T-helper 1 cell treated with Interleukin-12 subunit alpha and Interleukin-12 subunit beta and Interleukin-4 antibody, amounts not matched to agents 30 μg/mL and 1 μg/mL, for 36 hours (primary cell): ENCODE results near the gene RABGEF1.
"Not testable (repeated sequence)": the region's sequence is repeated elsewhere in the genome, so short reads cannot be mapped to it uniquely, and the experiment has no call there.

Experiments used
- H3K27ac Mint-ChIP-seq: one replicate; pipeline ENCODE4 v1.8.0; 2021; ENCODE audit warnings: mild to moderate bottlenecking, mixed read lengths
- H3K27me3 Mint-ChIP-seq: one replicate; pipeline ENCODE4 v1.8.0; 2021; ENCODE audit warnings: low read depth, mixed read lengths
- H3K36me3 Mint-ChIP-seq: one replicate; pipeline ENCODE4 v1.8.0; 2021; ENCODE audit warnings: low read depth, mixed read lengths
- H3K4me1 Mint-ChIP-seq: one replicate; pipeline ENCODE4 v1.8.0; 2021; ENCODE audit warnings: low read depth, mixed read lengths
- H3K4me3 Mint-ChIP-seq: one replicate; pipeline ENCODE4 v1.8.0; 2021; ENCODE audit warnings: mild to moderate bottlenecking, moderate library complexity, mixed read lengths
- H3K9me3 Mint-ChIP-seq: one replicate; pipeline ENCODE4 v1.8.0; 2021; ENCODE audit warnings: mixed read lengths

Gene RABGEF1

DNA sequence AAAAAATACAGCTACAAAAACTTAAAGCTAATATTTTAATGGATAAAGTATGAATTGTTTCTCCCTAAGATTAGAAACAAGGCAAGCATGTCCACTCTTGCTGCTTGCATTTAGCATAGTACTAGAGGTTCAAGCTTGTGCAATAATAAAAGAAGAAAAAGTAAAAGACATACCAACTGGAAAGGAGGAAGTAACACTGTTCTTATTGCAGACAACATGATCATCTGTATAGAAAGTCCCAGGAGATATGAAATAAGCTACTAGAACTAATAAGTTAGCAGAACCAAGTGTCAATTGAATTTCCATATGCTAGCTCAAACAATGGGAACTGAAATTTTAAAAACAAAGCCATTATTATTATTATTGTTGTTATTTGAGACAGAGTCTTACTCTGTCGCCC is 20.0 kb upstream of the RABGEF1 start:
- peaks cover 26% of the 10 kb centered on the region for H3K36me3 Mint-ChIP-seq
- peaks cover 19% of the 10 kb centered on the region for H3K9me3 Mint-ChIP-seq
- H3K4me3 Mint-ChIP-seq = no peak overlapping the region
- H3K27me3 Mint-ChIP-seq = no peaks in the 10 kb centered on the region
- H3K27ac Mint-ChIP-seq = no peak overlapping the region
- H3K4me1 Mint-ChIP-seq = no peaks in the 10 kb centered on the region

DNA sequence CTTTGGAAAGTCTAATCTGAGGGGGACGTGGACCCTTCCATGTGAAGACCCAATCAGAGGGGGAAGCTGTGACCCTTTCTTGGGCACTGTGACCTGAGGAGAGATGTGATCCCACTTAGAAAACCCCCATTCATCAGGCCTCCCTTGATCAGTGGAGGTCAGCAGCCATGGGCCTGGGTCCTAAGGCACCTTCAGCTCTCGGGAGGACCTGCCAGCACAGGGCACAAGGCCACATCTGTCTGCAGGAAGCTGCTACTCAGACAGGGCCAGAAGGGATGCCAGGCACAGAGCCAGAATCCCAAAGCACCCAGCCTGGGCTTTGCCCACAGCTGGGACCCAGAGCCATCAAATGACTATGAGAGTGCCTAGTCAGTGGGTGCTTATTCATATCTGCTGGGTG is 14.7 kb upstream of the RABGEF1 start:
- H3K36me3 Mint-ChIP-seq = peaks cover 17% of the 10 kb centered on the region
- H3K27ac Mint-ChIP-seq = no peak overlapping the region
- H3K27me3 Mint-ChIP-seq = no peaks in the 10 kb centered on the region
- no peak overlapping the region for H3K4me3 Mint-ChIP-seq
- no peaks in the 10 kb centered on the region for H3K4me1 Mint-ChIP-seq
- peaks cover 19% of the 10 kb centered on the region for H3K9me3 Mint-ChIP-seq

DNA sequence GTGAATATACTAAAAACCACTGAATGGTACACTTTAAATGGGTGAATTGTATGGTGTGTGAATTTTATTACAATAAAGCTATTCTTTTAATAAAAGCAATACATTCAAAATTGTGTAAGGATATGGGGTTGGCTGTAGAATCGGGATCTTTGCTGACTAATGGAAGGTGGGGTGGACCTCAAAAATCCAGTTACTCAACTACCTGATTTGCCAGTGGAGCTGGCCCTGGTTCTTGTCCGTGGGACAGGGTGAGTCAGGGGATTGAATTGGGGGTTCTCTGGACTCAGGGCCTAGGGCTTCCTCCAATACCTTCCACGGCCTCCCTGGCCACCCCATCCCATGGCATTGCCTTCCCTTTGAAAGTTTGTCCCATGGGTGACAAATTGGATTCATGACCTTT is 13.5 kb upstream of the RABGEF1 start:
- H3K27me3 Mint-ChIP-seq = no peaks in the 10 kb centered on the region
- H3K4me1 Mint-ChIP-seq = no peaks in the 10 kb centered on the region
- no peak overlapping the region for H3K27ac Mint-ChIP-seq
- H3K4me3 Mint-ChIP-seq = no peak overlapping the region
- peaks cover 19% of the 10 kb centered on the region for H3K9me3 Mint-ChIP-seq
- H3K36me3 Mint-ChIP-seq = peaks cover 17% of the 10 kb centered on the region

DNA sequence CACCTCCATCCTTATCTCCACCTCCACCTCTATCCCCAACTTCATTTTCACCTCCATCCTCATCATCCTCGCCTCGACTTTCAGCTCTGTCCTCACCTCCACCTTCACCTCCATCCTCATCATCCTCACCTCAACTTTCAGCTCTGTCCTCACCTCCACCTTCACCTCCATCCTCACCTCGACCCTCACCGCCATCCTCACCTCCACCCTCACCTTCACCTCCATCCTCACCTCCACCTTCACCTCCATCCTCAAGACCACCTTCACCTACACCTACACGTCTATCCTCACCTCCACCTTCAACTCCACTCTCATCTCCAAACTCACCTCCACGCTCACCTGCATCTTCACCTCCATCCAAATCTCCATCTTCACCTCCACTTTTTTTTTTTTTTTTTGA is 12.0 kb upstream of the RABGEF1 start:
- H3K27me3 Mint-ChIP-seq = no peaks in the 10 kb centered on the region
- peaks cover 16% of the 10 kb centered on the region for H3K9me3 Mint-ChIP-seq
- H3K4me1 Mint-ChIP-seq = no peaks in the 10 kb centered on the region
- no peak overlapping the region for H3K27ac Mint-ChIP-seq
- H3K36me3 Mint-ChIP-seq = peaks cover 13% of the 10 kb centered on the region
- no peak overlapping the region for H3K4me3 Mint-ChIP-seq

DNA sequence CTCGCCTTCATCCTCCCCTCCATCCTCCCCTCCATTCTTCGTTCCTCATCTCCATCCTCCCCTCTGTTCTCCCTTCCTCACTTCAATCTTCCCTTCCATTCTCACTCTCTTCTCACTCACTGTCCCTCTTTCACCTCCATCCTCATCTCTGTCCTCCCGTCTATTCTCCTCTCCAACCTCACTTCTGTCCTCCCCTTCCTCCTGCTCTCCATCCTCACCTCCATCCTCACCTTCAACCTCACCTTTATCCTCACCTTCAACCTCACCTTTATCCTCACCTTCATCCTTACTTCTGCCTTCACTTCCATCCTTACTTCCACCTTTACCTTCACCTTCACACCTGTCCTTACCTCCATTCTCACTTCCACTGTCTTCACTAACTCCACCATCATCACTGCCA is 11.3 kb upstream of the RABGEF1 start:
- no peaks in the 10 kb centered on the region for H3K27me3 Mint-ChIP-seq
- H3K4me1 Mint-ChIP-seq = no peaks in the 10 kb centered on the region
- H3K36me3 Mint-ChIP-seq = peaks cover 11% of the 10 kb centered on the region
- no peak overlapping the region for H3K27ac Mint-ChIP-seq
- H3K4me3 Mint-ChIP-seq = no peak overlapping the region
- H3K9me3 Mint-ChIP-seq = peaks cover 12% of the 10 kb centered on the region

DNA sequence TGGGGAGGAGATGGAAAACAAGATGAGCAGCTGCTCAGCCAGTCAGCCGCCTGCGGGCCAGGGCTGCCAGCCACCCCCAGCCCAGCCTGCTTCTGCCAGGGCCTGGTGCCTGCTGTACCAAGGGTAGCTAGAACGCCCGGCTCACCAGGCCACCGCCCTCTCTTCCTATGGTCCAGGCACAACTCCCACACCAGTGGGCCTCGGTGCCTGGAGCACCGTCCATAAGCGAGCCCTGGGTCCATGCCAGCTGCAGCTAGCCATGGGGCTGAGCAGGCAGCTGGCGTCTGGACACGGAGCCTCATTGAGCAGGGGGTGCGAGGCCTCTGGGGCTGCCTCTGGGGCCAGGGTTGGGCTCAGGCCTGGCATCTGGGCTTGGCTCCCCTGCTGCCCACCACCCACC is 8.5 kb upstream of the RABGEF1 start:
- peaks cover 15% of the 10 kb centered on the region for H3K9me3 Mint-ChIP-seq
- H3K4me3 Mint-ChIP-seq = no peak overlapping the region
- peaks cover 17% of the 10 kb centered on the region for H3K36me3 Mint-ChIP-seq
- H3K4me1 Mint-ChIP-seq = peaks cover 4% of the 10 kb centered on the region
- no peak overlapping the region for H3K27ac Mint-ChIP-seq
- no peaks in the 10 kb centered on the region for H3K27me3 Mint-ChIP-seq

DNA sequence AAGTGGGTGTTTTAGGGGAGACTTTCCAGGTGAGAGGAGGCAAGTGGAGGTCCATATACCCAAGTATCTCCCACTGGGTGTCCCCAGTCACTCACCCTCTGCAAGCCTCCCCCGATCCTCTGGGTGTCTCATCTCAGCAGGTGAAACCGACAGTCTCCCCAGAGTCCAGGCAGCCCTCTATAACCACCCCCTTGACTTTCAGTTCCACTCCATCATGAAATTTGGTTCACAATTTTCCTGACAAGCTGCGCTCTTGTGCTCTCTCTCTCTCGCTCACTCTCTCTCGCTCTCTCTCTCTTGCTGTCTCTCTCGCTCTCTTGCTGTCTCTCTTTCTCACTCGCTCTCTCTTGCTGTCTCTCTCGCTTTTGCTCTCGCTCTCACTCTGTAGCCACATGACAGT is 8.1 kb upstream of the RABGEF1 start:
- Mint-ChIP-seq H3K36me3 (peaks cover 17% of the 10 kb centered on the region), H3K4me3 (no peak overlapping the region), H3K27me3 (no peaks in the 10 kb centered on the region), H3K4me1 (peaks cover 4% of the 10 kb centered on the region), H3K27ac (no peak overlapping the region), H3K9me3 (peaks cover 15% of the 10 kb centered on the region)

DNA sequence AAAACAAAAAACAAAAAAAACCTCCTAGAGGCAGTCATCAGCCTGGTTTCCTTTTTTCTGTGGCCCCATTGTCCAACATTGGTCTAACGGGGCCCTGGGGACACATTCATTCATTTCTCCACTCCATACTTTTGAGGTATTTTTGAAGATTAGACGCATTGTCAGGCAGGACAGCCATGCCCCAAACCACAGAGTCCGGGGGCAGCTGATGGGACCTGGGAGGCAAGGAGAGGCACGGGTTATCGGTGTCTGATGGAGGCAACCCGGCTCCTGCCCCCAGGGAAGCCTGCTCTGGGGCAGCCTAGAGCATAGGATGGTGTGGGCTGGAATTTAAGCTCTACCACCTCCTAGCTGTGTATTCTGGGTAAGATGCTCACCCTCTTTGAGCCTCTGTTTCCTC is 6.5 kb upstream of the RABGEF1 start:
- no peak overlapping the region for H3K27ac Mint-ChIP-seq
- peaks cover 15% of the 10 kb centered on the region for H3K9me3 Mint-ChIP-seq
- peaks cover 4% of the 10 kb centered on the region for H3K4me1 Mint-ChIP-seq
- no peak overlapping the region for H3K4me3 Mint-ChIP-seq
- no peaks in the 10 kb centered on the region for H3K27me3 Mint-ChIP-seq
- H3K36me3 Mint-ChIP-seq = peaks cover 17% of the 10 kb centered on the region

DNA sequence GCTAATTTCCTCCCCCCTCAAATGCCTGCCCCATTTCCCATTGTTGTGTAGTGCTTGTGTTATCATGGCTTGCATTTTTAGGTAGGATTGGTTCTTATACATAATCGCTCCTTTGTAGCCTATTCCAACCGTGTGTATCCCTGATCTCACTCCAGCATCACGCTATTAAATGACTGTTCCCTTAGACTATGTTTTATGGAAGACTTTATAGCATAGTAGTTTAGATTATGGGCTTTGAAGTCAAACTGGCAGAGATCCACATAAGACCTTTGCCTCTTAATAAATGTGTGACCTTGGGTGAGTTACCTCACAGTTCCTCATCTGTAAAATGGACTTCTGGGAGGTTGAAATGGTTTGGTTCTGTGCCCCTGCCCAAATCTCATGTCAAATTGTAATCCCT is 5.4 kb upstream of the RABGEF1 start:
- Mint-ChIP-seq H3K4me3 (no peak overlapping the region), H3K36me3 (peaks cover 18% of the 10 kb centered on the region), H3K4me1 (peaks cover 4% of the 10 kb centered on the region), H3K27me3 (no peaks in the 10 kb centered on the region), H3K9me3 (peaks cover 15% of the 10 kb centered on the region), H3K27ac (no peak overlapping the region)

DNA sequence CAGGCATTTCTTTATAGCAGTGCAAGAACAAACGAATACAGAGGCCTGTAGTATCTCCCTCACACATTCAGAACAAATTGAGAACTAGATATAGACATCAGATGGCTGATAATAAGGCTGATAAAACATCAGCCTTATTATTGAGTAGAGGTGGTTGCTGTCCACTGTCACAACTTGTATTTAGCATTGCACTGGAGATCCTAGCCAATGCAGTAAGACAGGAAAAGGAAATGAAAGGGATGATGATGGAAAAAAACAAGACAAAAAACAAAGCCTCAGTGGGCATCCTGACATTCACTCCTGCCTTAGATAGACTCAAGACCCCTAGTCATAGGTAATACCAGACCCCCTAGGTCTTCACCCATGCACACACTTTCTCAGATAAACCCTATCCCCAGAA is 4.7 kb upstream of the RABGEF1 start:
- peaks cover 19% of the 10 kb centered on the region for H3K36me3 Mint-ChIP-seq
- peaks cover 15% of the 10 kb centered on the region for H3K9me3 Mint-ChIP-seq
- peaks cover 4% of the 10 kb centered on the region for H3K4me1 Mint-ChIP-seq
- no peaks in the 10 kb centered on the region for H3K27me3 Mint-ChIP-seq
- no peak overlapping the region for H3K4me3 Mint-ChIP-seq
- H3K27ac Mint-ChIP-seq = no peak overlapping the region

DNA sequence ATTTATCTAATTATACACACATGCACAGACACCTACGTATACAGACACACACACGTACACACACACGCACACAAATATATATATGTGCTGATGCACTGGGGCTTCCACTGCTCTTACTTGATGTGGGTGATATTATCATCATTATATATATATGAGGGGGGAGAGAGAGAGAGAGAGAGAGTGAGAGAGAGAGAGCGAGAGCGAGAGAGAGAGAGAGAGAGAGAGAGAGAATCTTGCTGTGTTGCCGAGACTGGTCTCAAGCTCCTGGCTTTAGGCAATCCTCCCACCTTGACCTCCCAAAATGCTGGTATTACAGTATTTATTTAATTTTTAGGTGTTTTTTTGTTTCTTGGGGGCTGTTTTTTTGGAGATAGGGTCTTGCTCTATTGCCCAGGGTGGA is 3.6 kb upstream of the RABGEF1 start:
- Mint-ChIP-seq H3K27me3 (no peaks in the 10 kb centered on the region), H3K36me3 (peaks cover 19% of the 10 kb centered on the region), H3K27ac (no peak overlapping the region), H3K9me3 (peaks cover 15% of the 10 kb centered on the region), H3K4me3 (no peak overlapping the region), H3K4me1 (peaks cover 4% of the 10 kb centered on the region)

DNA sequence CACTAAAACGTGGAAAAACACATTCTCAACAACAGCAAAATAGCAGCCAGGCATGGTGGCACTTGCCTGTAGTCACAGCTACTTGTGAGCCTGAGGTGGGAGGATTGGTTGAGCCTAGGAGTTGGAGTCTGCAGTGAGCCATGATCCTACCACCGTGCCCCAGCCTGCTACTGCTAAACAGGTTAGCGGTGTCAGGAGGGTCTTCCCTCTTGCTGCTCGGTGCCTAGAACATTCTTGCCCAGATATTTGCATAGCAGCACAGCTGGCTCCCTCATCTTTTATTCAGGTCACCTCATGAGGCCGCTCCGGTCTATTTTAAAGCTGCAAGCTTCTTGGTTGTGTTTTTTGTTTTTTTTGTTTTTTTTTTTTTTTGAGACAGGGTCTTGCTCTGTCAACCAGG is 2.9 kb upstream of the RABGEF1 start:
- Mint-ChIP-seq H3K27ac (no peak overlapping the region), H3K4me3 (no peak overlapping the region), H3K9me3 (peaks cover 15% of the 10 kb centered on the region), H3K36me3 (peaks cover 19% of the 10 kb centered on the region), H3K4me1 (peaks cover 7% of the 10 kb centered on the region), H3K27me3 (no peaks in the 10 kb centered on the region)

DNA sequence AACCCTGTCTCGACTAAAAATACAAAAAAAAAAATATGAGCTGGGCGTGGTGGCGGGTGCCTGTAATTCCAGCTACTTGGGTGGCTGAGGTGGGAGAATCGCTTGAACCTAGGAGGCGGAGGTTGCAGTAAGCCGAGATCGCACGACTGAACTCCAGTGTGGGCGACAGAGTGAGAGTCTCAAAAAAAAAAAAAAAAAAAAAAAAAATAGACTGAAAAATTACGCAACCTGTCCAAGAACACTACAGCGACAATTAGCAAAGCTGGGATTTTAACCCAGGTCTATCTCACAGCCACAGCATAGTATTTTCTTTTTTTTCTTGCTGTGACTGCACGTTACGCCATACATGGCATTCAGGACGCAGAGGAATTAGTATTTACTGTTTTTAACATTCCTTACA is 1.1 kb upstream of the RABGEF1 start:
- Mint-ChIP-seq H3K4me3 (peak overlapping the region; percentile 92), H3K27ac (peak overlapping the region; percentile 92), H3K36me3 (peaks cover 19% of the 10 kb centered on the region), H3K27me3 (no peaks in the 10 kb centered on the region), H3K4me1 (peaks cover 9% of the 10 kb centered on the region), H3K9me3 (peaks cover 15% of the 10 kb centered on the region)

DNA sequence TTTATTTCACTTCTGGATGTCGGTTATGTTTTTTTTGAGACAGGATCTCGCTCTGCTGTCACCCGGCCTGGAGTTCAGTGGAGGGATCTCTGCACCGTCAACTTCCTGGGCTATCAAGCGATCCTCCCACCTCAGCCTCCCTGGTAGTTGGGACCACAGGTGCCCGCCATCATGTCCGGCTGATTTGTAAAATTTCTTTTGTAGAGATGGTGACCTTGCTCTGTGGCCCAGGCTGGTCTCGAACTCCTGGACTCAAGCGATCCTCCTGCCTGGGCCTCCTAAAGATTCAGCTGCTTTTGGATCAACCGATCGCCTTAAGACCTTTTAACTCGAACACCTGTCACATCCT is 606 bp upstream of the RABGEF1 start:
- H3K4me1 Mint-ChIP-seq = peaks cover 9% of the 10 kb centered on the region
- H3K9me3 Mint-ChIP-seq = peaks cover 15% of the 10 kb centered on the region

DNA sequence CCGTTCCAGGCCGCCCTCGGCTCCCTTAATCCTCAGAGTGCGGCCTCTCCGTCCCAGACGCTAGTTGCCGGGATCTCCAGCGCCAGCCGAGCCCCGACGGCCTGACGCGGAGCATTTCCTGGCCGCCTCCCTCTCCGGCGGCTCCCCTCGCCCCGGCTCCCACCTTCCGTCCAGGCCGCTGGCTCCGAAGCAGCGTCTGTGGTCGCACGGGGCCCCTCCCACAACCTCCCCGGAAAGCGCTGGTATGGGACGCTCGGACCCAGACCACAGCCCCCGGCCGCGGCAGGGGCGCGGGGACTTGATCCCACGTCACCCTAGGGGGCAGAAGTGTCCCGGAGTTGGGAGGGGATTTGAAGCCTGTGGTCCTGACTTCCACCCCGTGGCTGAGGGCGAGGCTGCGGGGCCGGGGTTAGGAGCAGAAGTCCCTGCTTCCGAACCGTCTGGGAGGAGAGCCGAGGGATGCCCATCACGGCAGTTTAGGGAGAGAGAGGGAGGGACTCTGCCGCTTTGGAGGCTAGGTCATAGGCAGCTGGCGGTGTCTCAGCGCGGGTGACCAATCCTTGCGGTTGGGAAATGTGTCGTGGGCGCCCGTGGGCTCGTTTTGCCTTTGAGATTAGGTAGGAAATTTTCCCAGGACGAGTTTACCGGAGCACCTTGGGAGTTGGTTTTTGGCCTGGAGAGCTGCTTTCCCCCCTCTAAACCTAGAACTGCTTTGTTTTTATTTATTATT is 612 bp downstream of the RABGEF1 start:
- H3K36me3 Mint-ChIP-seq, H3K4me1 Mint-ChIP-seq, H3K9me3 Mint-ChIP-seq, H3K27me3 Mint-ChIP-seq: not testable (repeated sequence)
- Mint-ChIP-seq H3K4me3 (peak overlapping the region; percentile 92), H3K27ac (peak overlapping the region; percentile 81)

More for the DNA sequence above, 606 bp upstream of the RABGEF1 start:
- Mint-ChIP-seq H3K27me3 (no peaks in the 10 kb centered on the region), H3K36me3 (peaks cover 19% of the 10 kb centered on the region), H3K4me3 (peak overlapping the region; percentile 92), H3K27ac (peak overlapping the region; percentile 92)

DNA sequence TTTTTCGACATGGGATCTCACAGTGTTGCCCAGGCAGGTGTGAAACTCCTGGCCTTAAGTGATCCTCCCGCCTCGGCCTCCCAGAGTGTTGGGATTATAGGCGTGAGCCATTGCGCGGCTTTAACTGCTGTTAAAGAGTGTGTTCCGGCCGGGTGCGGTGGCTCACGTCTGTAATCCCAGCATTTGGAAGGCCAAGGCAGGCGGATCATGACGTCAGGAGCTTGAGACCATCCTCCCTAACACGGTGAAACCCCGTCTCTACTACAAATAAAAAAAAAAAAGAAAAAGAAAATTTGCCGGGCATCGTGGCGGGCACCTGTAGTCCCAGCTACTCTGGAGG is 1.1 kb downstream of the RABGEF1 start:
- H3K36me3 Mint-ChIP-seq = peaks cover 5% of the 10 kb centered on the region
- H3K27ac Mint-ChIP-seq = no peak overlapping the region
- no peaks in the 10 kb centered on the region for H3K9me3 Mint-ChIP-seq
- H3K4me1 Mint-ChIP-seq = peaks cover 6% of the 10 kb centered on the region
- no peaks in the 10 kb centered on the region for H3K27me3 Mint-ChIP-seq
- peak overlapping the region; percentile 92 for H3K4me3 Mint-ChIP-seq
